Heart left ventricle (tissue), 16 donors: Measurements from ENCODE around the gene NUDC. TPM values are rescaled to one million over a fixed set of nuclear protein-coding genes. Genes with fewer than 3 reads are reported as not detected.
A peak's percentile ranks its signal among the peaks of the same experiment; 100 is the strongest.

Experiments used
- ATAC-seq, 4 donors: fragments of 200-7000 bp; cut with Tn5 transposase; one replicate each; pipeline ENCODE4 v1.9.1; 2020 to 2022; ENCODE audit warnings: moderate library complexity in 4 of 4, mild to moderate bottlenecking in 3 of 4, moderate number of reproducible peaks in 1 of 4
- DNase-seq, 5 donors: peaks; one replicate each; pipeline ENCODE4 v3.0.0-alpha.2; 2020
- H3K27ac ChIP-seq, 12 donors: fragments of 200-600 bp; sonication (generic) in 4 of 12; one replicate each; pipeline versions ENCODE4 v1.5.0 to v1.8.0; 2016 to 2022; ENCODE audit warnings: mild to moderate bottlenecking in 2 of 12
- H3K27me3 ChIP-seq, 9 donors: fragments of 200-600 bp; sonication (generic) in 2 of 9; one replicate each; pipeline versions ENCODE4 v1.5.1 to v1.8.0; 2016 to 2022; ENCODE audit warnings: mild to moderate bottlenecking in 3 of 9
- H3K36me3 ChIP-seq, 9 donors: fragments of 200-600 bp; sonication (generic) in 2 of 9; one replicate each; pipeline versions ENCODE4 v1.5.0 to v1.8.0; 2018 to 2022; ENCODE audit warnings: mild to moderate bottlenecking in 2 of 9
- H3K4me1 ChIP-seq, 12 donors: fragments of 200-600 bp; sonication (generic) in 4 of 12; one replicate each; pipeline versions ENCODE4 v1.5.0 to v1.8.0; 2016 to 2022; ENCODE audit warnings: mild to moderate bottlenecking in 3 of 12
- H3K4me3 ChIP-seq, 12 donors: fragments of 200-600 bp; sonication (generic) in 4 of 12; one replicate each; pipeline versions ENCODE4 v1.5.0 to v1.8.0; 2017 to 2022; ENCODE audit warnings: mild to moderate bottlenecking in 9 of 12, moderate library complexity in 4 of 12
- H3K9me3 ChIP-seq, 12 donors: fragments of 200-600 bp; sonication (generic) in 4 of 12; one replicate each; pipeline versions ENCODE4 v1.5.0 to v1.8.0; 2016 to 2022; ENCODE audit warnings: mild to moderate bottlenecking in 1 of 12
- CTCF ChIP-seq, 12 donors: fragments of 200-600 bp; sonication (generic) in 4 of 12; IDR thresholded peaks; one replicate each; pipeline versions ENCODE4 v1.5.0 to v1.8.0; 2018 to 2022; ENCODE audit warnings: antibody characterized with exemption in 12 of 12, mild to moderate bottlenecking in 5 of 12
- POLR2A ChIP-seq, 2 donors: fragments of 450-650 bp; IDR thresholded peaks; one replicate each; pipeline ENCODE4 v1.6.1; 2017; ENCODE audit warnings: antibody characterized with exemption in 2 of 2, mild to moderate bottlenecking in 2 of 2, moderate library complexity in 2 of 2
- WGBS, 4 donors: extraction: QIAGEN DNeasy Blood & Tissue Kit in 2 of 4; methylation state at CpG; one replicate each; pipeline versions ENCODE4 v1.1.5 to v1.1.7; 2013 to 2018; 5-methylcytosine and 5-hydroxymethylcytosine counted together
- intact Hi-C, 10 donors: fragments of 100-400 bp; cut with DNase I; formaldehyde crosslinking; loops; one replicate each; pipeline versions ENCODE4 v1.11.1 to v1.14.2; 2022
- polyA plus RNA-seq, 2 donors: library from polyadenylated mRNA; stranded (reverse); fragments of 200-250 nt; gene quantifications; one replicate each; pipeline ENCODE4 v1.2.3, GENCODE V29; 2013
- total RNA-seq, 9 donors: library from RNA; depleted of rRNA in 2 of 9; stranded (reverse); fragments of >200 nt in 2 of 9; fragmentation: NEBNext Ultra II Directional in 3 of 9; extraction: Animal tissue kit (Norgen Biotek cat#: 25700) in 3 of 9; gene quantifications; one replicate each; pipeline versions ENCODE4 v1.1.0 to v1.2.4, GENCODE V29; 2016 to 2023
- donor health status: ischemic (EF 13 %, LVEDD 7.1; RV severe dilation, severe dysfunction).
- donor health status: healthy with polysubstance abuse.
- donor health status: DM: no; HTN: yes; CAD: no.
- donor health status: DM: no; HTN: no; CAD: no.
- donor health status: ischemic (EF 25% LVEDD 6.9; RV normal size, moderate dysfunction).
- donor health status: ischemic (EF 25% LVEDD 5.7; RV mildly dilated, moderate dysfunction).
- donor health status: healthy.
- donor health status: DM: yes; HTN: yes; CAD: no.
- donor health status: ischemic (EF 35%, LVEDD 5.7; RV mildly dilated, moderate dysfunction).
- donor health status: nonischemic (EF 11% LVEDD 7.7; RV severe dilation, severe dysfunction).
- donor health status: DM: yes; HTN: yes; CAD: no.
- donor health status: PGD.
- donor health status: ischemic (EF 29% LVEDD 5.4; RV normal size, mild dysfunction).
- donor health status: nonischemic (EF 23%, LVEDD 6.1; RV moderate dilation, normal function).

Gene NUDC
- total and polyA plus RNA-seq, 11 donors = 53.6 to 99.6 (median 60.8) TPM

GRCh38 chr1:26959270-26959669, 37.7 kb downstream of the NUDC start:
- TF ChIP-seq POLR2A (IDR thresholded peaks at IDR 0.05) = no peak
- no peak for TF ChIP-seq CTCF (IDR thresholded peaks at IDR 0.05)
- H3K27me3 ChIP-seq = peaks cover 9 to 66% (median 28%) of the 10 kb centered on the region in 9 donors
- ATAC-seq (no peak), DNase-seq (no peak)
- no peak overlapping the region for H3K27ac ChIP-seq
- 21 to 29% (median 26%) methylated on average over 12 to 13 of the region's 13 CpGs for WGBS, 4 donors
- H3K36me3 ChIP-seq = no peaks in the 10 kb centered on the region
- peaks cover 0 to 15% (median 3%) of the 10 kb centered on the region in 12 donors for H3K9me3 ChIP-seq
- peaks cover 0 to 19% (median 6%) of the 10 kb centered on the region in 12 donors for H3K4me1 ChIP-seq
- intact Hi-C loops = no loop called here
- peak overlapping the region in 3 of 12 donors; percentile 48 to 62 (median 49) for H3K4me3 ChIP-seq

GRCh38 chr1:26959722-26960624, 38.4 kb downstream of the NUDC start, which contains the start of gene KDF1:
Gene KDF1 (minus strand): TSS chr1:26960468. CDS start chr1:26952380, 8,088 bp downstream.
- DNase-seq = peak in 1 of 5 donors; percentile 24
- peak within 1 kb of the TSS; percentile 20 to 62 (median 41) for H3K4me3 ChIP-seq

GRCh38 chr1:26960625-26960966, 39.1 kb downstream of the NUDC start:
- H3K27me3 ChIP-seq = peaks cover 9 to 63% (median 28%) of the 10 kb centered on the region in 9 donors
- peaks cover 0 to 20% (median 6%) of the 10 kb centered on the region in 12 donors for H3K4me1 ChIP-seq
- peak overlapping the region in 8 of 12 donors; percentile 29 to 62 (median 46) for H3K4me3 ChIP-seq
- WGBS, 4 donors = 21 to 26% (median 24%) methylated on average over 3 of the region's 3 CpGs
- intact Hi-C loops = loop anchor here in 1 of 10 donors (10.0 kb wide), 1 partner anchor 134 kb away; no protein-coding TSS in a partner anchor
- no peak overlapping the region for H3K27ac ChIP-seq
- no peaks in the 10 kb centered on the region for H3K36me3 ChIP-seq
- ATAC-seq (no peak), DNase-seq (peak in 1 of 5 donors; percentile 17)
- TF ChIP-seq POLR2A (IDR thresholded peaks at IDR 0.05) = no peak
- no peak for TF ChIP-seq CTCF (IDR thresholded peaks at IDR 0.05)
- peaks cover 0 to 15% (median 3%) of the 10 kb centered on the region in 12 donors for H3K9me3 ChIP-seq

More at GRCh38 chr1:26959722-26960624, 38.4 kb downstream of the NUDC start, which contains the start of gene KDF1:
- TF ChIP-seq CTCF (IDR thresholded peaks at IDR 0.05) (no peak), POLR2A (IDR thresholded peaks at IDR 0.05) (no peak)
- Histone ChIP-seq H3K9me3 (peaks cover 0 to 15% (median 3%) of the 10 kb centered on the region in 12 donors), H3K4me1 (peaks cover 0 to 20% (median 6%) of the 10 kb centered on the region in 12 donors), H3K27me3 (peaks cover 9 to 63% (median 28%) of the 10 kb centered on the region in 9 donors), H3K36me3 (no peaks in the 10 kb centered on the region), H3K27ac (no peak within 1 kb of the TSS)
- whole genome bisulfite sequencing, 4 donors = 2% methylated on average over 31 to 86 of the region's 86 CpGs
- peak in 2 of 4 donors; percentile 44 to 58 for ATAC-seq
- intact Hi-C loops = loop anchor here in 1 of 10 donors (10.0 kb wide), 1 partner anchor 135 kb away; no protein-coding TSS in a partner anchor

- WGBS, 4 donors = 55 to 65% (median 62%) methylated on average over 3 of the region's 3 CpGs
- Histone ChIP-seq H3K4me3 (no peak overlapping the region), H3K9me3 (peaks cover 0 to 3% (median 0%) of the 10 kb centered on the region in 12 donors), H3K36me3 (no peaks in the 10 kb centered on the region), H3K27ac (no peak overlapping the region), H3K27me3 (peaks cover 9 to 64% (median 28%) of the 10 kb centered on the region in 9 donors), H3K4me1 (peaks cover 0 to 20% (median 6%) of the 10 kb centered on the region in 12 donors)
- DNase-seq (no peak), ATAC-seq (no peak)
- TF ChIP-seq CTCF (IDR thresholded peaks at IDR 0.05) (no peak), POLR2A (IDR thresholded peaks at IDR 0.05) (no peak)
- intact Hi-C loops = loop anchor here in 1 of 10 donors (10.0 kb wide), 1 partner anchor 133 kb away; no protein-coding TSS in a partner anchor
Measured at GRCh38 chr1:26961826-26962225, 40.3 kb downstream of the NUDC start.
